ENCODE results near the gene WNT7A. TPM values are rescaled to one million over a fixed set of nuclear protein-coding genes. Genes with fewer than 3 reads are reported as not detected.

The WNT7A gene
- total RNA-seq, 4 donors from 2014 or later = not detected

- Histone ChIP-seq H3K36me3 (no peaks in the 10 kb centered on the region), H3K27ac (no peak overlapping the region), H3K9me3 (no peaks in the 10 kb centered on the region), H3K4me1 (no peaks in the 10 kb centered on the region), H3K27me3 (no peaks in the 10 kb centered on the region), H3K4me3 (no peak overlapping the region)
- no peak for TF ChIP-seq POLR2A (IDR thresholded peaks at IDR 0.05)
- no peak for TF ChIP-seq CTCF (IDR thresholded peaks at IDR 0.05)
- no peak for DNase-seq
Measured at GRCh38 chr3:13854492-13854891, 25.4 kb downstream of the WNT7A start.

- DNase-seq = no peak
- TF ChIP-seq CTCF (IDR thresholded peaks at IDR 0.05) (no peak), POLR2A (IDR thresholded peaks at IDR 0.05) (no peak)
- Histone ChIP-seq H3K27me3 (no peaks in the 10 kb centered on the region), H3K4me1 (no peaks in the 10 kb centered on the region), H3K9me3 (no peaks in the 10 kb centered on the region), H3K36me3 (no peaks in the 10 kb centered on the region), H3K27ac (no peak overlapping the region), H3K4me3 (no peak overlapping the region)
Measured at GRCh38 chr3:13853978-13854296, 25.9 kb downstream of the WNT7A start.

GRCh38 chr3:13853256-13853977 lies 26.5 kb downstream of the WNT7A start:
- Histone ChIP-seq H3K9me3 (no peaks in the 10 kb centered on the region), H3K36me3 (no peaks in the 10 kb centered on the region), H3K4me3 (no peak overlapping the region), H3K4me1 (no peaks in the 10 kb centered on the region), H3K27me3 (no peaks in the 10 kb centered on the region), H3K27ac (no peak overlapping the region)
- TF ChIP-seq CTCF (IDR thresholded peaks at IDR 0.05) = no peak
- no peak for TF ChIP-seq POLR2A (IDR thresholded peaks at IDR 0.05)
- no peak for DNase-seq

- Histone ChIP-seq H3K27me3 (no peaks in the 10 kb centered on the region), H3K4me3 (no peak overlapping the region), H3K36me3 (no peaks in the 10 kb centered on the region), H3K4me1 (no peaks in the 10 kb centered on the region), H3K9me3 (no peaks in the 10 kb centered on the region), H3K27ac (no peak overlapping the region)
- TF ChIP-seq CTCF (IDR thresholded peaks at IDR 0.05) (no peak), POLR2A (IDR thresholded peaks at IDR 0.05) (no peak)
- DNase-seq = no peak
Measured at GRCh38 chr3:13852638-13853009, 27.2 kb downstream of the WNT7A start.

GRCh38 chr3:13851997-13852637 lies 27.8 kb downstream of the WNT7A start:
- Histone ChIP-seq H3K27me3 (no peaks in the 10 kb centered on the region), H3K4me3 (no peak overlapping the region), H3K9me3 (no peaks in the 10 kb centered on the region), H3K27ac (no peak overlapping the region), H3K36me3 (no peaks in the 10 kb centered on the region), H3K4me1 (no peaks in the 10 kb centered on the region)
- DNase-seq = no peak
- TF ChIP-seq CTCF (IDR thresholded peaks at IDR 0.05) (no peak), POLR2A (IDR thresholded peaks at IDR 0.05) (no peak)
